T-cell (primary cell): ENCODE data around the gene PITPNM2. TPM values are rescaled to one million over a fixed set of nuclear protein-coding genes. Genes with fewer than 3 reads are reported as not detected.
A peak's percentile ranks its signal among the peaks of the same experiment; 100 is the strongest.

Experiments
- ATAC-seq, 4 experiments: fragments of 200-7000 bp in 3 of 4; fragments of 150-1000 bp in 1 of 4; cut with Tn5 transposase; replicated peaks in 1 of 4; 1 replicate in 3 of 4; 2 replicates in 1 of 4; pipeline ENCODE4 v1.10.0; 2021; ENCODE audit warnings: moderate library complexity in 3 of 4, mild to moderate bottlenecking in 2 of 4, moderate number of reproducible peaks in 1 of 4
- CTCF ChIA-PET, 2 donors: fragments of 300-600 bp; sonication (Branson Sonifier 250); formaldehyde crosslinking; loops; one replicate each; lab custom pipeline; 2022; ENCODE audit warnings: antibody characterized with exemption in 2 of 2; lab: Charles Lee
- POLR2A ChIA-PET, 2 donors: fragments of 300-600 bp; sonication (Branson Sonifier 250); formaldehyde crosslinking; loops; one replicate each; lab custom pipeline; 2022; ENCODE audit warnings: antibody characterized with exemption in 2 of 2; lab: Charles Lee
- DNase-seq, 35 experiments: peaks; one replicate each; pipeline versions ENCODE4 v3.0.0 to v3.0.0-alpha.2; 2013 to 2023
- H3K27ac ChIP-seq: one replicate; pipeline ENCODE4 v1.5.1; 2013; ENCODE audit warnings: low read length
- H3K27me3 ChIP-seq, 2 experiments: replicated peaks in 1 of 2; 1 replicate in 1 of 2; 2 replicates in 1 of 2; pipeline versions ENCODE4 v1.6.1 to v1.7.0; 2013; ENCODE audit warnings: low read length in 1 of 2, mixed read lengths in 1 of 2; ENCODE audit not compliant: control insufficient read depth in 2 of 2, insufficient read depth in 2 of 2; ENCODE audit errors: extremely low read depth in 1 of 2
- H3K36me3 ChIP-seq, 2 donors: 1 replicate in 1 of 2; 2 replicates in 1 of 2; pipeline versions ENCODE4 v1.6.1 to v1.7.0; 2013; ENCODE audit warnings: low read length in 1 of 2; ENCODE audit not compliant: control insufficient read depth in 2 of 2, insufficient read depth in 1 of 2; ENCODE audit errors: extremely low read depth in 1 of 2
- H3K4me1 ChIP-seq, 2 experiments: 1 replicate in 1 of 2; 2 replicates in 1 of 2; pipeline versions ENCODE4 v1.6.1 to v1.7.0; 2013; ENCODE audit warnings: low read length in 2 of 2, mixed read lengths in 1 of 2; ENCODE audit not compliant: insufficient read depth in 2 of 2, control insufficient read depth in 1 of 2; ENCODE audit errors: extremely low read depth in 1 of 2
- H3K4me3 ChIP-seq, 2 donors: 1 replicate in 1 of 2; 2 replicates in 1 of 2; pipeline versions ENCODE4 v1.5.1 to v1.7.0; 2013; ENCODE audit warnings: mild to moderate bottlenecking in 2 of 2, low read length in 1 of 2, moderate library complexity in 1 of 2; ENCODE audit not compliant: control insufficient read depth in 1 of 2; ENCODE audit errors: extremely low read depth in 1 of 2
- H3K9me3 ChIP-seq: 2 replicates; pipeline ENCODE4 v1.7.0; 2013
- H3K27ac Mint-ChIP-seq, 2 donors: one replicate each; pipeline ENCODE4 v1.8.0; 2020 to 2021; ENCODE audit warnings: mild to moderate bottlenecking in 2 of 2, mixed read lengths in 2 of 2
- H3K27me3 Mint-ChIP-seq, 2 donors: one replicate each; pipeline ENCODE4 v1.8.0; 2021 to 2022; ENCODE audit warnings: mixed read lengths in 2 of 2
- H3K36me3 Mint-ChIP-seq: one replicate; pipeline ENCODE4 v1.8.0; 2021; ENCODE audit warnings: mixed read lengths
- H3K4me1 Mint-ChIP-seq, 3 donors: one replicate each; pipeline ENCODE4 v1.8.0; 2020 to 2022; ENCODE audit warnings: mixed read lengths in 3 of 3, mild to moderate bottlenecking in 1 of 3
- H3K4me3 Mint-ChIP-seq, 3 donors: one replicate each; pipeline ENCODE4 v1.8.0; 2020 to 2022; ENCODE audit warnings: mild to moderate bottlenecking in 3 of 3, mixed read lengths in 3 of 3, moderate library complexity in 3 of 3
- H3K9me3 Mint-ChIP-seq, 3 donors: one replicate each; pipeline ENCODE4 v1.8.0; 2020 to 2022; ENCODE audit warnings: mixed read lengths in 3 of 3
- WGBS: methylation state at CpG from one replicate; pipeline ENCODE4 v1.1.5; 2013; ENCODE audit warnings: missing lambda C conversion rate; ENCODE audit not compliant: insufficient coverage; 5-methylcytosine and 5-hydroxymethylcytosine counted together
- total RNA-seq, 35 experiments: library from RNA in 6 of 35; stranded (reverse) in 6 of 35; fragments of 120-200 nt in 1 of 35; gene quantifications; one replicate each; pipeline versions ENCODE4 v1.2.1 to v1.2.4 and lab custom pipeline; 2013 to 2026

Gene PITPNM2
- total RNA-seq, 5 donors from 2014 or later (not counting 1 experiment from before 2014, with no cell fraction given), result 32.0 to 56.5 (median 34.8) TPM

DNA sequence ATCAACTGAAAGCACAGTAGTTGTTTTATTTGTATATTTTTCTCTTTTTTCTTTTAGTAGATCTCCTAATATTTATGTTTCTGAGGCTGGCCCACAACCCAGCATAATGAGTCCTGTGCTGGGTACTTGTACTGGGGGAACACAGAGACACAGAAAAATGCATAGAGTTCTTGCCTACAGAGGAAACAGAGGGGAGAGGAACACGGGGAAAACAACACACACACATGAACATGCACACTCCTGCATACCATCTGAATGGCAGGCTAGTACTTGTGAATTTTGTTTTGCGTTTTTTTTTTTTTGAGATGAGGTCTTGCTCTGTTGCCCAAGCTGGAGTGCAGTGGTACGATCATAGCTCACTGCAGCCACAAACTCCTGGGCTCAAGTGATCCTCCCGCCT, 21.3 kb downstream of the PITPNM2 start:
- H3K4me3 ChIP-seq, result no peak overlapping the region
- ChIA-PET POLR2A (no interaction called here), CTCF (no interaction called here)
- H3K36me3 Mint-ChIP-seq, result no peaks in the 10 kb centered on the region
- no peaks in the 10 kb centered on the region for H3K27me3 Mint-ChIP-seq
- peak overlapping the region; percentile 61 to 94 for H3K27ac Mint-ChIP-seq
- ATAC-seq, result no peak
- no peaks in the 10 kb centered on the region for H3K36me3 ChIP-seq
- peaks cover 32 to 51% (median 49%) of the 10 kb centered on the region in 3 donors for H3K4me1 Mint-ChIP-seq
- peaks cover 10 to 26% of the 10 kb centered on the region in 2 experiments for H3K4me1 ChIP-seq
- WGBS, result 83% methylated on average over 1 of the region's 4 CpGs
- H3K9me3 ChIP-seq, result no peaks in the 10 kb centered on the region
- no peak overlapping the region for H3K27ac ChIP-seq
- H3K9me3 Mint-ChIP-seq, result no peaks in the 10 kb centered on the region
- DNase-seq, result no peak
- no peak overlapping the region for H3K4me3 Mint-ChIP-seq
- no peaks in the 10 kb centered on the region for H3K27me3 ChIP-seq

DNA sequence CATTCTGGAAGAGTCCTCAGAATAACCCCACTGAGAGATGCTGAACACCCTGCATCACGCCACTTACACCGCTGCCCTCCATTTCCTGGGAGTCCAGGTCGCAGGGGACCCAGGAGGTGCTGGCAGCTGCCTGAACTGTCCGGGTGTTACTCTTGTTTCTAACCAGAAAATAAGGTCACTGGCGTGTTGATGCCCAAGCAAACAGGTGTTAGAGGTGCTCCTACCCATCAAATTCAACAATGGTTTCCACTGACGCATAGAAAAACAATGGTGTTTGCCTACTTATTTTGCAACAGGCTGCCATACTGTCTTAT, 23.8 kb downstream of the PITPNM2 start:
- H3K27ac Mint-ChIP-seq, result no peak overlapping the region
- Histone ChIP-seq H3K27me3 (no peaks in the 10 kb centered on the region), H3K4me1 (peaks cover 23 to 38% of the 10 kb centered on the region in 2 experiments), H3K36me3 (no peaks in the 10 kb centered on the region), H3K4me3 (no peak overlapping the region), H3K9me3 (no peaks in the 10 kb centered on the region), H3K27ac (no peak overlapping the region)
- ChIA-PET POLR2A (interaction anchor here in 1 of 2 donors (0.7 kb wide), 1 partner anchor 11 kb away, joined by 6 read pairs; no protein-coding TSS in a partner anchor), CTCF (no interaction called here)
- no peaks in the 10 kb centered on the region for H3K27me3 Mint-ChIP-seq
- no peaks in the 10 kb centered on the region for H3K36me3 Mint-ChIP-seq
- 81% methylated on average over 6 of the region's 6 CpGs for WGBS
- no peak for ATAC-seq
- peaks cover 38 to 48% (median 47%) of the 10 kb centered on the region in 3 donors for H3K4me1 Mint-ChIP-seq
- H3K9me3 Mint-ChIP-seq, result no peaks in the 10 kb centered on the region
- no peak overlapping the region for H3K4me3 Mint-ChIP-seq
- no peak for DNase-seq

DNA sequence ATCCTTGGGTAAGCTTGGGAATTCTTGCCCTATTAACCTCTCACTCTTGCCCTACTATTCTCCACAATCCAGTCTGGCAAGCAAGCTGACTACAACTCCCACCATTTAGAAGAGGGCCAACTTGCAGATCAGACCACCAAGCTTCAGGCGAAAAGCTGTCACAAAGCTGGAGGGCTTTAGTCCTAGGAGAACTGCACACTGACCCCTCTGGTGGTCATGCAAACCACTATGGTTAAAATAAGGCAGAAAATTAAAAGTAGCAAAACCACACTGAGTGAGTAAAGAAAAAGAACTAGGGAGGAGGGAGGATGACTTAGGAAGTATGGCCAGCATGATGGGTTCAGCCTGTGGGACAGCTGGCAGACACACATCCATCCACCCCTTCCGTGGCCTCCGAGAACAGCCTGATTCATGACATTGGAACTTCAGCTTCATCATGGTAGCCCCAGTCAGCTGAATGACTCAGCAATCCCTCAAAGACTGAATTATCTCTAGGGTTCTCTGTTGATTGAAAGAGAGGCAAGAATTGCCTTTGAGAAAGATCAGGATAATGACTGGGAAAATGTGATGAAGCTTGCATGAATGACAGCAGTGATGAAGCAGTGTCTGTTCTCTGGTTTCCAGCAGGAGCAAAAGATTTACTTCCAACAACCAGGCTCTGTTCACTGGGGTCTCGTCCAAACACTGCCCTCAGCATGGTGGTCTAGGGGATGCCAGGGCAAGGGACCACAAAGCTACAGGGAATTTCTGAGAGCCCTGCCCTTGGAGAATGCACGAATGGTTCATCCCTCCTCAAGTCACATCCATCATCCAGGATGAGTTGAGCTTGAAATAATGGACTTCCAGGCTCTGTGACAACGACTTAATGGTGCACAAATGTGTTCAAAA, 24.4 kb downstream of the PITPNM2 start:
- 67% methylated on average over 3 of the region's 6 CpGs for WGBS
- no peaks in the 10 kb centered on the region for H3K27me3 ChIP-seq
- ChIA-PET CTCF (no interaction called here), POLR2A (no interaction called here)
- peaks cover 28 to 38% of the 10 kb centered on the region in 2 experiments for H3K4me1 ChIP-seq
- H3K36me3 ChIP-seq, result no peaks in the 10 kb centered on the region
- Mint-ChIP-seq H3K27me3 (no peaks in the 10 kb centered on the region), H3K4me3 (no peak overlapping the region), H3K4me1 (peaks cover 38 to 48% (median 47%) of the 10 kb centered on the region in 3 donors), H3K27ac (no peak overlapping the region), H3K9me3 (no peaks in the 10 kb centered on the region), H3K36me3 (no peaks in the 10 kb centered on the region)
- no peaks in the 10 kb centered on the region for H3K9me3 ChIP-seq
- ATAC-seq, result no peak
- DNase-seq, result no peak
- no peak overlapping the region for H3K27ac ChIP-seq
- no peak overlapping the region for H3K4me3 ChIP-seq

DNA sequence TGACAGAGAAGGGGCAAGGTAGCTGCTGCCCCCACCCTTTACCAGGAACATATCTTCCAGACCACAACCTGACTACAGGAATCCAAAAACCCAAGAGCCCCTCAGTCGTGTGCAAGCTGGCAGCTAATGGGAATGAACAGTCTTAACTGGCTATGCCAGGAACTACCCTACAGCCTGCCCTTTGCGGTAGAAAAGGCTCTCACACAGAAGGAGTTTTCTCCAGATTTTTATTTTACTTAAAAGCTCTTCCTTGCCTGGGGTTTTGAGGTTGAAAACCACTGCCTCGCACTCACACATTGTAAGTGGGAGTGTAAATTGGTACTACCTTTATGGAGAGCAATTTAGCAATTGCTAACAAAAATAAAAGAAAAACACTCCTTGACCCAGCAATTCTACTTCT, 28.3 kb downstream of the PITPNM2 start:
- Mint-ChIP-seq H3K4me1 (peaks cover 55 to 62% (median 59%) of the 10 kb centered on the region in 3 donors), H3K36me3 (no peaks in the 10 kb centered on the region), H3K27ac (peak overlapping the region; percentile 95 to 98), H3K27me3 (no peaks in the 10 kb centered on the region), H3K9me3 (no peaks in the 10 kb centered on the region), H3K4me3 (peak overlapping the region in 2 of 3 donors; percentile 17 to 73)
- ChIA-PET POLR2A (interaction anchor here in 1 of 2 donors (1.4 kb wide), 1 partner anchor 17 kb away, joined by 4 read pairs; no protein-coding TSS in a partner anchor), CTCF (no interaction called here)
- DNase-seq, result peak in 1 of 35 experiments; percentile 22
- Histone ChIP-seq H3K4me1 (peaks cover 41 to 52% of the 10 kb centered on the region in 2 experiments), H3K4me3 (no peak overlapping the region), H3K9me3 (no peaks in the 10 kb centered on the region), H3K27ac (peak overlapping the region; percentile 63), H3K27me3 (no peaks in the 10 kb centered on the region), H3K36me3 (no peaks in the 10 kb centered on the region)
- ATAC-seq, result peak in 1 of 4 experiments; percentile 14
- whole genome bisulfite sequencing, result no CpG with 5 or more reads among the region's 3 CpGs

DNA sequence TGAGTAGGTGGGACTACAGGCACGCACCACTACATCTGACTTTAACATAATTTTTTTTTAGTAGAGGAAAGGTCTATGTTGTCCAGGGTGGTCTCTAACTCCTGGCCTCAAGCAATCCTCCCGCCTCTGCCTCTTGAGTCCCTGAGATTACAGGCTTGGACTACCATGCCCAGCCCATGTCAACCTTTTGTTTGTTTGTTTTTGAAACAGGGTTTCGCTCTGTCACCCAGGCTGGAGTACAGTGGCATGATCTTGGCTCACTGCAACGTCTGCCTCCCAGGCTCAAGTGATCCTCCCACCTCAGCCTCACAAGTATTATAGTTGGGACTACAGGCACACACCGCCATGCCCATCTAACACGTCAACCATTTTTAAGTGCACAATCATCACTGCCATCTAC, 29.2 kb downstream of the PITPNM2 start:
- H3K27me3 ChIP-seq, result no peaks in the 10 kb centered on the region
- Mint-ChIP-seq H3K4me3 (peak overlapping the region in 1 of 3 donors; percentile 73), H3K27ac (peak overlapping the region; percentile 95 to 98), H3K4me1 (peaks cover 59 to 68% (median 65%) of the 10 kb centered on the region in 3 donors), H3K36me3 (no peaks in the 10 kb centered on the region), H3K9me3 (no peaks in the 10 kb centered on the region), H3K27me3 (no peaks in the 10 kb centered on the region)
- no peak for ATAC-seq
- peak overlapping the region; percentile 63 for H3K27ac ChIP-seq
- no peak overlapping the region for H3K4me3 ChIP-seq
- ChIA-PET POLR2A (no interaction called here), CTCF (interaction anchor here in 1 of 2 donors (1.7 kb wide), 1 partner anchor 46 kb away, joined by 4 read pairs; no protein-coding TSS in a partner anchor)
- DNase-seq, result no peak
- WGBS, result 90% methylated on average over 4 of the region's 6 CpGs
- peaks cover 41 to 62% of the 10 kb centered on the region in 2 experiments for H3K4me1 ChIP-seq
- H3K36me3 ChIP-seq, result no peaks in the 10 kb centered on the region
- H3K9me3 ChIP-seq, result no peaks in the 10 kb centered on the region

DNA sequence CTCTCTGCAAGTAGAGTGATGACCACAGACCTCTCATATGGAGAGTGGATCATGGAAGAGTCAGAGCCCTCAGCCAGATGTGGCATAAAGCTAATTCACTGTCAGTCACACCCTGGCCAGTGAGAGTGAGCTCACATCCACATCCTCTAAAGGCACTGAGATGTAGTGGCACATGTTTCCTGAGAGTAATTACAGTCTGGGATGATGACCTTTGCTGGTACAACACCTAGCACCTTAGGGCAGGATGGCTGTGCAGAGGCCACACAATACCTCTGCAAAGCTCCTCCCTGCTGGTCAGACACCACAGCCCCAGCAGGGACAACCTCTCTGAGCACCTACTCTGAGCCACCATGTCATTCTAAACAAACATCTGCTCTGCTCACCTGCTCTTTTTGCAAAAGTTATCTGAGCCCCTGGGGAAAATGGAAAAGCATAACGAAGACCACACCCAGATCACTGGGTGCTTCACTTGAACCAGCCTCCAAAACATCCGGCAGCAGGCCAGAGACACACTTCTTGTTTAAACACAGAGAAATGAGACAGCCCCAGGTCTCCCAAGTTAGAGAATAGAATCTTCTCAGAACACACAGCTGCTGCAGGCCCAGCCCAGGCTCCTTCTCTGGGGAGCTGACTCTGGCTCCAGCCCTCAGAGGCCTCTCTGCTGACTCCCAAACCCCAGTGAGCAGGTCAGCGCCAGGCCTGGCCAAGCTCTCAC, 30.3 kb downstream of the PITPNM2 start:
- DNase-seq, result peak in 28 of 35 experiments; percentile 20 to 69 (median 38)
- Histone ChIP-seq H3K27ac (peak overlapping the region; percentile 63), H3K4me3 (no peak overlapping the region), H3K27me3 (no peaks in the 10 kb centered on the region), H3K4me1 (peaks cover 48 to 72% of the 10 kb centered on the region in 2 experiments), H3K9me3 (no peaks in the 10 kb centered on the region), H3K36me3 (no peaks in the 10 kb centered on the region)
- Mint-ChIP-seq H3K27ac (peak overlapping the region; percentile 95 to 98), H3K4me3 (peak overlapping the region; percentile 21 to 73 (median 40)), H3K4me1 (peaks cover 67 to 73% (median 68%) of the 10 kb centered on the region in 3 donors), H3K36me3 (no peaks in the 10 kb centered on the region), H3K9me3 (no peaks in the 10 kb centered on the region), H3K27me3 (no peaks in the 10 kb centered on the region)
- ATAC-seq, result peak; percentile 74 to 87 (median 84)
- ChIA-PET CTCF (interaction anchor here in 1 of 2 donors (1.7 kb wide), 1 partner anchor 45 kb away, joined by 4 read pairs; no protein-coding TSS in a partner anchor), POLR2A (no interaction called here)
- WGBS, result 49% methylated on average over 3 of the region's 3 CpGs
